ENCODE measurements around the gene CALU. TPM values are rescaled to one million over a fixed set of nuclear protein-coding genes. Genes with fewer than 3 reads are reported as not detected.

CALU gene
- total RNA-seq, 1 donor from 2014 or later, result 197 TPM

DNA sequence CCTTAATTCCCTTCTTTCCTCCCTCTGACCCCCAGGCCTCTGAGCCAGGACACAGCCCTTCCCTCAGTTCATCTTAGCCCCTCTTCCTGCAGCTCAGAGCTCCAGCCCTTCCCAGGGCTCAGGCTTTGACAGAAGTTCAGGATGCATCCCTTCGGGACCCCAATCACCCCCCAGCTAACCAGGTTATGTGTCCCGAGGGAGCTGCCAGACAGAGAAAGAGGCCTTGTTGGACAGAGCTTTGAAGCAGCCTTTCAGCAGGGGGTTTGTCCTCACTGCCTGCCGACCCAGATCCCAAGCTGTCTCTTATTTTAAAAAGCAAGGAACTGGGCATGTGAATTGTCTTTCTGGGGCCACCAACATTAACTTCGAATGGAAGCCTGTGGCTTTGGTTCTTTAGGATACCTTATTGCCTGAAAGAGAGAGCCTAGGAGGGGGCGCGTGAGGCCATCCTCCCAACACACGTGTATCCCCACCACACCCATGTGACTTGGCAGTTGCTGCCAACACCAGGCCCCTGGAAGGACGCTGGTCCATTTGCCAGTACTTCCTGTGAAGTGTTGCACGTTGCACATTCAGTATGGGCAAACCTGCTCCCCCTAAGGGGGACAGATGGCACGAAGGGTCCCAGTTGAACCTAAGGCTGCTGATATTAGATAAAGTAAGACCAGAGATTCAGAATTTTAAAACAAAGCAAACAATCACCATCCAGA is 53.5 kb downstream of the CALU start:
- Mint-ChIP-seq H3K27me3 (ENCODE audit: unreplicated experiment) (peaks cover 4% of the 10 kb centered on the region), H3K4me1 (ENCODE audit: unreplicated experiment) (peaks cover 15% of the 10 kb centered on the region), H3K36me3 (ENCODE audit: low read depth, unreplicated experiment) (peaks cover 19% of the 10 kb centered on the region), H3K4me3 (ENCODE audit: unreplicated experiment) (peak overlapping the region; percentile 28), H3K27ac (ENCODE audit: unreplicated experiment) (no peak overlapping the region), H3K9me3 (ENCODE audit: unreplicated experiment) (no peaks in the 10 kb centered on the region)
- TF ChIP-seq, protein P1, sequence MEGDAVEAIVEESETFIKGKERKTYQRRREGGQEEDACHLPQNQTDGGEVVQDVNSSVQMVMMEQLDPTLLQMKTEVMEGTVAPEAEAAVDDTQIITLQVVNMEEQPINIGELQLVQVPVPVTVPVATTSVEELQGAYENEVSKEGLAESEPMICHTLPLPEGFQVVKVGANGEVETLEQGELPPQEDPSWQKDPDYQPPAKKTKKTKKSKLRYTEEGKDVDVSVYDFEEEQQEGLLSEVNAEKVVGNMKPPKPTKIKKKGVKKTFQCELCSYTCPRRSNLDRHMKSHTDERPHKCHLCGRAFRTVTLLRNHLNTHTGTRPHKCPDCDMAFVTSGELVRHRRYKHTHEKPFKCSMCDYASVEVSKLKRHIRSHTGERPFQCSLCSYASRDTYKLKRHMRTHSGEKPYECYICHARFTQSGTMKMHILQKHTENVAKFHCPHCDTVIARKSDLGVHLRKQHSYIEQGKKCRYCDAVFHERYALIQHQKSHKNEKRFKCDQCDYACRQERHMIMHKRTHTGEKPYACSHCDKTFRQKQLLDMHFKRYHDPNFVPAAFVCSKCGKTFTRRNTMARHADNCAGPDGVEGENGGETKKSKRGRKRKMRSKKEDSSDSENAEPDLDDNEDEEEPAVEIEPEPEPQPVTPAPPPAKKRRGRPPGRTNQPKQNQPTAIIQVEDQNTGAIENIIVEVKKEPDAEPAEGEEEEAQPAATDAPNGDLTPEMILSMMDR (IDR thresholded peaks at IDR 0.05; ENCODE audit: unreplicated experiment), result no peak
- DNase-seq (ENCODE audit: low spot score), result no peak

DNA sequence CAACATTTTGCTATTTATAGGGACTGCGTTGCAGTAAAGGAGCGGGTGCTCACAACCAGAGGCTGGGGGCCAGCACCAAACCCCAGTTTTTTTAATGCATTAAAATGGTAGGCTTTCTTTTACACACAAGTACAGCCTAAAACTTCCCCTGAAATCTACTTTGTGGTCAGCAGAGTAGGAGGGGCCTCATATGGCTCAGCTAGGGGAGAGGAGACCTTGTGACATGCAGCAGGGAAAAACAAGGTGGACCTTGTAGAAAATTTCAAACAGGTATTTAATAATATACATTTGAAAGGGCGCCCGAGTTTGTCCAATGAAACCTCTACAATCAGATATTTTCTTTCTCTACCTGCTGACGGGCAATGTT is 54.0 kb downstream of the CALU start:
- H3K27me3 Mint-ChIP-seq (ENCODE audit: unreplicated experiment), result peaks cover 4% of the 10 kb centered on the region
- peaks cover 15% of the 10 kb centered on the region for H3K4me1 Mint-ChIP-seq (ENCODE audit: unreplicated experiment)
- no peak overlapping the region for H3K27ac Mint-ChIP-seq (ENCODE audit: unreplicated experiment)
- peaks cover 19% of the 10 kb centered on the region for H3K36me3 Mint-ChIP-seq (ENCODE audit: low read depth, unreplicated experiment)
- no peak for DNase-seq (ENCODE audit: low spot score)
- H3K4me3 Mint-ChIP-seq (ENCODE audit: unreplicated experiment), result no peak overlapping the region
- TF ChIP-seq, protein P1 (IDR thresholded peaks at IDR 0.05; ENCODE audit: unreplicated experiment), result no peak
- H3K9me3 Mint-ChIP-seq (ENCODE audit: unreplicated experiment), result no peaks in the 10 kb centered on the region

DNA sequence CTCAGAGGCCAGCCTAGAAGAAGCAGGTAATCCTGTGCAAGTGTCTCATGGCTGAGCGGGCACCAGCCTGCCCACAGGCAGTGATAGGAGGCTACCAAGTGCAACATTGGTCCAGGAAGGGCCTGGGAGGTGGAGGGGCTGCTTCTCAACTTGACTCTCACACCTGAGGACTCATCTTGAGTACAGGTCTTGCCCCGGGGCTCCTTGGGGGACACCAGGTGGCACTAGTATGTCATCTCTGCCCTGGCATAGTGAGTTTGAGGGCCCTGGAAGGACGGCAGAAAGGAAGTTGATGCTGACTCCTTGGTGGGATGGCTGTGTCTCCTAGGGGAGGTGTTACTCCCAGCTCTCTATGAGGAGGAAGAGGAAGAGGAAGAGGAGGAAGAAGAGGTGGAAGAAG is 54.9 kb downstream of the CALU start:
- H3K4me1 Mint-ChIP-seq (ENCODE audit: unreplicated experiment), result peaks cover 15% of the 10 kb centered on the region
- H3K27ac Mint-ChIP-seq (ENCODE audit: unreplicated experiment), result peak overlapping the region; percentile 13
- H3K9me3 Mint-ChIP-seq (ENCODE audit: unreplicated experiment), result no peaks in the 10 kb centered on the region
- peaks cover 19% of the 10 kb centered on the region for H3K36me3 Mint-ChIP-seq (ENCODE audit: low read depth, unreplicated experiment)
- TF ChIP-seq, protein P1 (IDR thresholded peaks at IDR 0.05; ENCODE audit: unreplicated experiment), result no peak
- H3K4me3 Mint-ChIP-seq (ENCODE audit: unreplicated experiment), result peak overlapping the region; percentile 82
- DNase-seq (ENCODE audit: low spot score), result no peak
- H3K27me3 Mint-ChIP-seq (ENCODE audit: unreplicated experiment), result peaks cover 4% of the 10 kb centered on the region

DNA sequence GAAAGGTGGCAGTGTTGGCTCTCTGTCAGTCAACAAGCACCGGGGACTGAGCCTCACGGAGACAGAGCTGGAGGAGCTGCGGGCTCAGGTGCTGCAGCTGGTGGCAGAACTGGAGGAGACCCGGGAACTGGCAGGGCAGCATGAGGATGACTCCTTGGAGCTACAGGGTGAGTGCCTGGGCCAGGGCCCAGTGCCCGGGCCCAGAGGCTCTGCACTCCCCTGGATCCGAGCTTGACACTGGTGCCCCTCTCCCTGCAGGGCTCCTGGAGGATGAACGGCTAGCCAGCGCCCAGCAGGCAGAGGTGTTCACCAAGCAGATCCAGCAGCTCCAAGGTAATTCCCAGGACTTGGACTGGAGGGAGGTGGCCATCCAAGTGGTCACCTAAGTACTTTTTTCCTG is 55.3 kb downstream of the CALU start:
- Mint-ChIP-seq H3K9me3 (ENCODE audit: unreplicated experiment) (no peaks in the 10 kb centered on the region), H3K36me3 (ENCODE audit: low read depth, unreplicated experiment) (peaks cover 19% of the 10 kb centered on the region), H3K27me3 (ENCODE audit: unreplicated experiment) (peaks cover 4% of the 10 kb centered on the region), H3K4me1 (ENCODE audit: unreplicated experiment) (peaks cover 15% of the 10 kb centered on the region), H3K27ac (ENCODE audit: unreplicated experiment) (no peak overlapping the region), H3K4me3 (ENCODE audit: unreplicated experiment) (peak overlapping the region; percentile 82)
- no peak for DNase-seq (ENCODE audit: low spot score)
- TF ChIP-seq, protein P1 (IDR thresholded peaks at IDR 0.05; ENCODE audit: unreplicated experiment), result no peak

DNA sequence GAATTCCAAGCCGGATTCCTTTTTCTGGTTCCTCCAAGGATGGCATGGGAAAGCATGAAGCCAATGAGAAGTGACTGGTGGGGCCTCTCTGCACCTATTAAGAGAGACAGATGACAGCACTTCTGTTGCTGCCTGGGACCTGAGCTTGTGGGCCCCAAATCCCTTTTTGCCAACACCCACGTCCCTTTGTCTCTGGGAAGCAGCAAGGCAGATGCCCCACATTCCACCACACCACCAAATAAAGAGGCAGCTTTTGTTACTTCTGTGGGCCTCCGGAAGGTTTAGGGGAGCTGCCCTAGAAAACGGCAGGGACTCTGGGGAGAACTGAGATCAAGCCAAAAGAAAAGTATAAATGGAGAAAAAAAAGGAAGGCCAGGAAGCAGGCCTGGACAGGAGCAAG is 56.0 kb downstream of the CALU start:
- H3K4me1 Mint-ChIP-seq (ENCODE audit: unreplicated experiment), result peaks cover 14% of the 10 kb centered on the region
- H3K9me3 Mint-ChIP-seq (ENCODE audit: unreplicated experiment), result no peaks in the 10 kb centered on the region
- H3K36me3 Mint-ChIP-seq (ENCODE audit: low read depth, unreplicated experiment), result peaks cover 19% of the 10 kb centered on the region
- TF ChIP-seq, protein P1 (IDR thresholded peaks at IDR 0.05; ENCODE audit: unreplicated experiment), result no peak
- H3K27me3 Mint-ChIP-seq (ENCODE audit: unreplicated experiment), result peaks cover 3% of the 10 kb centered on the region
- H3K4me3 Mint-ChIP-seq (ENCODE audit: unreplicated experiment), result no peak overlapping the region
- DNase-seq (ENCODE audit: low spot score), result no peak
- no peak overlapping the region for H3K27ac Mint-ChIP-seq (ENCODE audit: unreplicated experiment)
